IMR-90 (cell line): ENCODE results near the gene MYO5A. TPM values are rescaled to one million over a fixed set of nuclear protein-coding genes. Genes with fewer than 3 reads are reported as not detected.

Source experiments
- ATAC-seq: fragments of 200-7000 bp; cut with Tn5 transposase; 2 replicates; pipeline ENCODE4 v1.9.1; 2020; ENCODE audit warnings: low read depth, mild to moderate bottlenecking, moderate library complexity
- BruUV-seq: library from RNA; stranded (reverse); fragments of 400-500 nt; replicated peaks from 2 replicates; lab custom pipeline; 2021; lab: Mats Ljungman, UMichigan
- CTCF ChIA-PET: fragments of 300-600 bp; formaldehyde crosslinking; extraction: SDS; loops from one replicate; lab custom pipeline; 2021; ENCODE audit warnings: antibody characterized with exemption; lab: Yijun Ruan, JAX
- POLR2A ChIA-PET: fragments of 300-600 bp; sonication (Branson Sonifier 250); formaldehyde crosslinking; loops from one replicate; lab custom pipeline; 2022; ENCODE audit warnings: antibody characterized with exemption; ENCODE audit not compliant: unreplicated experiment; lab: Charles Lee
- DNase-seq: peaks from one replicate; pipeline ENCODE4 v3.0.0; 2013
- H2AFZ ChIP-seq: replicated peaks from 2 replicates; pipeline ENCODE3; 2013; ENCODE audit warnings: low read length, mild to moderate bottlenecking; ENCODE audit not compliant: poor library complexity
- H2AK5ac ChIP-seq: 2 replicates; pipeline ENCODE4 v1.6.1; 2013; ENCODE audit warnings: low read depth, low read length, inconsistent platforms
- H2AK9ac ChIP-seq: replicated peaks from 2 replicates; pipeline ENCODE3; 2013; ENCODE audit warnings: mild to moderate bottlenecking, low read depth, low read length, moderate library complexity; ENCODE audit not compliant: poor library complexity
- H2BK120ac ChIP-seq: 2 replicates; pipeline ENCODE4 v1.6.1; 2013; ENCODE audit warnings: low read depth, low read length, inconsistent platforms
- H2BK15ac ChIP-seq: 3 replicates; pipeline ENCODE4 v1.6.1; 2013; ENCODE audit warnings: low read depth, low read length, inconsistent platforms
- H2BK20ac ChIP-seq: 2 replicates; pipeline ENCODE4 v1.6.1; 2013; ENCODE audit warnings: low read depth, mild to moderate bottlenecking, inconsistent platforms, low read length, moderate library complexity
- H2BK5ac ChIP-seq: 2 replicates; pipeline ENCODE4 v1.6.1; 2013; ENCODE audit warnings: mild to moderate bottlenecking, low read depth, low read length, inconsistent platforms; ENCODE audit not compliant: poor library complexity, severe bottlenecking
- H3K14ac ChIP-seq: replicated peaks from 2 replicates; pipeline ENCODE4 v1.6.1; 2013; ENCODE audit warnings: low read depth, low read length, inconsistent platforms
- H3K18ac ChIP-seq: 2 replicates; pipeline ENCODE4 v1.6.1; 2013; ENCODE audit warnings: low read depth, low read length, control low read depth
- H3K23ac ChIP-seq: 2 replicates; pipeline ENCODE4 v1.6.1; 2013; ENCODE audit warnings: low read depth, low read length, inconsistent platforms
- H3K27ac ChIP-seq: 2 replicates; pipeline ENCODE4 v1.5.1; 2013; ENCODE audit warnings: mild to moderate bottlenecking, control low read depth, low read length; ENCODE audit not compliant: insufficient read depth
- H3K27me3 ChIP-seq: 2 replicates; pipeline ENCODE4 v1.6.1; 2013; ENCODE audit warnings: low read length; ENCODE audit not compliant: control insufficient read depth, insufficient read depth
- H3K36me3 ChIP-seq: 2 replicates; pipeline ENCODE4 v1.6.1; 2013; ENCODE audit warnings: low read length, mixed read lengths; ENCODE audit not compliant: control insufficient read depth, insufficient read depth
- H3K4ac ChIP-seq: 2 replicates; pipeline ENCODE4 v1.6.1; 2013; ENCODE audit warnings: low read depth, low read length, inconsistent platforms
- H3K4me1 ChIP-seq: 2 replicates; pipeline ENCODE4 v1.6.1; 2013; ENCODE audit warnings: low read length, mixed read lengths; ENCODE audit not compliant: control insufficient read depth, insufficient read depth
- H3K4me2 ChIP-seq: 2 replicates; pipeline ENCODE4 v1.6.1; 2013; ENCODE audit warnings: low read depth, mild to moderate bottlenecking, control low read depth, low read length, moderate library complexity
- H3K4me3 ChIP-seq: 2 replicates; pipeline ENCODE4 v1.5.1; 2013; ENCODE audit warnings: low read depth, mild to moderate bottlenecking, control low read depth, low read length, moderate library complexity; ENCODE audit not compliant: insufficient read depth
- H3K56ac ChIP-seq: 2 replicates; pipeline ENCODE4 v1.6.1; 2013; ENCODE audit warnings: low read length, inconsistent platforms; ENCODE audit not compliant: insufficient read depth; ENCODE audit errors: extremely low read depth
- H3K79me1 ChIP-seq, 2 experiments: 2 replicates each; pipeline ENCODE4 v1.6.1; 2013; ENCODE audit warnings: low read length in 2 of 2, inconsistent platforms in 1 of 2, low read depth in 1 of 2
- H3K9ac ChIP-seq: 2 replicates; pipeline ENCODE4 v1.6.1; 2013; ENCODE audit warnings: low read depth, low read length, control low read depth
- H3K9me1 ChIP-seq: 2 replicates; pipeline ENCODE4 v1.6.1; 2013; ENCODE audit warnings: low read length, inconsistent platforms; ENCODE audit not compliant: insufficient read depth
- H3K9me3 ChIP-seq: 2 replicates; pipeline ENCODE4 v1.6.1; 2013; ENCODE audit warnings: low read length; ENCODE audit not compliant: control insufficient read depth, insufficient read depth
- H4K20me1 ChIP-seq: 2 replicates; pipeline ENCODE4 v1.6.1; 2013; ENCODE audit warnings: low read length, inconsistent platforms; ENCODE audit not compliant: insufficient read depth
- H4K5ac ChIP-seq: 2 replicates; pipeline ENCODE4 v1.6.1; 2013; ENCODE audit warnings: mild to moderate bottlenecking, low read depth, low read length, control low read depth
- H4K8ac ChIP-seq, 2 experiments: 2 replicates each; pipeline ENCODE4 v1.6.1; 2013; ENCODE audit warnings: low read depth in 2 of 2, low read length in 2 of 2, control low read depth in 1 of 2, inconsistent platforms in 1 of 2
- H4K91ac ChIP-seq: 2 replicates; pipeline ENCODE4 v1.6.1; 2013; ENCODE audit warnings: low read depth, low read length, inconsistent platforms; ENCODE audit not compliant: insufficient read depth
- BHLHE40 ChIP-seq: fragments of 150-350 bp; IDR thresholded peaks from 2 replicates; pipeline ENCODE4 v1.6.1; 2016; ENCODE audit warnings: mild to moderate bottlenecking, low read depth, low read length
- CEBPB ChIP-seq: IDR thresholded peaks from 2 replicates; pipeline ENCODE4 v1.6.1; 2012; ENCODE audit warnings: low read depth, low read length, improper control_type of control experiment
- CHD1 ChIP-seq: IDR thresholded peaks from 2 replicates; pipeline ENCODE4 v1.6.1; 2012; ENCODE audit warnings: low read depth, low read length, improper control_type of control experiment
- FOS ChIP-seq: fragments of 150-350 bp; IDR thresholded peaks from 2 replicates; pipeline ENCODE4 v1.6.1; 2016; ENCODE audit warnings: low read depth, low read length
- MAFK ChIP-seq: IDR thresholded peaks from 2 replicates; pipeline ENCODE4 v1.6.1; 2012; ENCODE audit warnings: low read depth, low read length, improper control_type of control experiment
- MAZ ChIP-seq: IDR thresholded peaks from 2 replicates; pipeline ENCODE4 v1.6.1; 2012; ENCODE audit warnings: low read depth, mild to moderate bottlenecking, low read length, improper control_type of control experiment, moderate library complexity, borderline replicate concordance
- MXI1 ChIP-seq: IDR thresholded peaks from 2 replicates; pipeline ENCODE4 v1.6.1; 2012; ENCODE audit warnings: low read depth, mild to moderate bottlenecking, low read length, moderate library complexity, borderline replicate concordance
- NFE2L2 ChIP-seq: fragments of 150-350 bp; IDR thresholded peaks from 2 replicates; pipeline ENCODE4 v1.6.1; 2016; ENCODE audit warnings: low read depth, mild to moderate bottlenecking, low read length
- POLR2A ChIP-seq: IDR thresholded peaks from 2 replicates; pipeline ENCODE4 v1.6.1; 2012; ENCODE audit warnings: mild to moderate bottlenecking, low read depth, low read length
- RAD21 ChIP-seq: IDR thresholded peaks from 2 replicates; pipeline ENCODE4 v1.6.1; 2012; ENCODE audit warnings: low read length, improper control_type of control experiment
- RCOR1 ChIP-seq: IDR thresholded peaks from 2 replicates; pipeline ENCODE4 v1.6.1; 2012; ENCODE audit warnings: mild to moderate bottlenecking, low read length, improper control_type of control experiment; ENCODE audit not compliant: insufficient replicate concordance
- RFX5 ChIP-seq: IDR thresholded peaks from 2 replicates; pipeline ENCODE4 v1.8.0; 2012; ENCODE audit warnings: low read depth, mild to moderate bottlenecking, low read length, moderate library complexity
- SMC3 ChIP-seq: fragments of 150-350 bp; IDR thresholded peaks from 2 replicates; pipeline ENCODE4 v1.6.1; 2016; ENCODE audit warnings: low read depth, mild to moderate bottlenecking, antibody characterized with exemption, low read length, moderate library complexity
- whole genome bisulfite sequencing, 2 experiments: methylation state at CpG; one replicate each; pipeline versions ENCODE4 v1.1.5 to v1.1.7; 2013; ENCODE audit warnings: missing lambda C conversion rate in 2 of 2; ENCODE audit not compliant: insufficient read length in 1 of 2; ENCODE audit errors: extremely low coverage in 2 of 2; 5-methylcytosine and 5-hydroxymethylcytosine counted together
- dilution Hi-C: fragments of 300-500 bp; cut with HindIII; formaldehyde crosslinking; loops from one replicate; pipeline ENCODE4 v1.14.3; 2018; ENCODE audit warnings: low sequenced_read_pairs; ENCODE audit not compliant: unreplicated experiment
- in situ Hi-C: fragments of 300-500 bp; cut with MboI; formaldehyde crosslinking; loops from 3 replicates; pipeline ENCODE4 v1.14.3; 2019; ENCODE audit warnings: low sequenced_read_pairs, inconsistent platforms, mixed read lengths
- intact Hi-C: fragments of 100-400 bp; cut with micrococcal nuclease; formaldehyde crosslinking; loops from 2 replicates; pipeline ENCODE4 v1.10.0; 2022
- polyA plus RNA-seq, 3 experiments: library from polyadenylated mRNA; depleted of rRNA; stranded (reverse); fragments of >200 nt; gene quantifications; 2 replicates each; pipeline ENCODE4 v1.2.3, GENCODE V29; 2012; ENCODE audit warnings: low replicate concordance in 1 of 3
- total RNA-seq: library from RNA; depleted of rRNA; stranded (reverse); fragments of >200 nt; gene quantifications from 2 replicates; pipeline ENCODE4 v1.2.3, GENCODE V29; 2012
- TF ChIP-seq, protein P1 (sequence below): fragments of 150-350 bp; IDR thresholded peaks from 2 replicates; pipeline ENCODE4 v1.6.1; 2016; ENCODE audit warnings: low read depth, mild to moderate bottlenecking, low read length, moderate library complexity, borderline replicate concordance
- TF ChIP-seq, protein P2 (sequence below): fragments of 150-350 bp; IDR thresholded peaks from 2 replicates; pipeline ENCODE4 v1.6.1; 2017; ENCODE audit warnings: mild to moderate bottlenecking, antibody characterized with exemption, low read length, low read depth
- TF ChIP-seq, protein P3 (sequence below): conservative IDR thresholded peaks from 2 replicates; pipeline ENCODE4 v1.5.1; 2012; ENCODE audit warnings: mild to moderate bottlenecking, low read depth, low read length, improper control_type of control experiment

MYO5A gene
- total and polyA plus RNA-seq, 2 of the 4 experiments (the other 2 are of a cell fraction): 19.4 to 69.2 TPM

DNA sequence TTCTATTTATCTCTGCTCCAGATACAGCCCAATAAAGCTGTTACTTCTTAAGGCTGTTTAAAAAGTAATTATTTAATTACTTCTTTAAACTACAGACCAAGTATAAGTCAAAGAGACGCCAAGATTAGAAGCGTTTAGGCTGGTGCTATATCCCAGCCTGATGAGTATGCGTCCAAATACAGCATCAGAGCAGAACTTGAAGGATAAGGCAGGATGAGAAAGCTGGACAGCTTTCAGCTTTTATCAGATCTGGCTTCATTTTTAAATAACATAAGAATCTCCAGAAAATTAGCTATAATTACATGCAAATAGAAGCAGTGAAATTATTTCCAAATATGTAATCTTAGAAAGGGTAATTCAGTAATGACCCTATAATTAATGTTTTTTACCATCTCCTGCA, 122.8 kb downstream of the MYO5A start:
- no TSS peak for BruUV-seq

More for the DNA sequence above, 122.8 kb downstream of the MYO5A start:
- no peak for DNase-seq
- TF ChIP-seq, protein P1, sequence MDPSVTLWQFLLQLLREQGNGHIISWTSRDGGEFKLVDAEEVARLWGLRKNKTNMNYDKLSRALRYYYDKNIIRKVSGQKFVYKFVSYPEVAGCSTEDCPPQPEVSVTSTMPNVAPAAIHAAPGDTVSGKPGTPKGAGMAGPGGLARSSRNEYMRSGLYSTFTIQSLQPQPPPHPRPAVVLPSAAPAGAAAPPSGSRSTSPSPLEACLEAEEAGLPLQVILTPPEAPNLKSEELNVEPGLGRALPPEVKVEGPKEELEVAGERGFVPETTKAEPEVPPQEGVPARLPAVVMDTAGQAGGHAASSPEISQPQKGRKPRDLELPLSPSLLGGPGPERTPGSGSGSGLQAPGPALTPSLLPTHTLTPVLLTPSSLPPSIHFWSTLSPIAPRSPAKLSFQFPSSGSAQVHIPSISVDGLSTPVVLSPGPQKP: no peak
- TF ChIP-seq SMC3: no peak
- TF ChIP-seq, protein P2, sequence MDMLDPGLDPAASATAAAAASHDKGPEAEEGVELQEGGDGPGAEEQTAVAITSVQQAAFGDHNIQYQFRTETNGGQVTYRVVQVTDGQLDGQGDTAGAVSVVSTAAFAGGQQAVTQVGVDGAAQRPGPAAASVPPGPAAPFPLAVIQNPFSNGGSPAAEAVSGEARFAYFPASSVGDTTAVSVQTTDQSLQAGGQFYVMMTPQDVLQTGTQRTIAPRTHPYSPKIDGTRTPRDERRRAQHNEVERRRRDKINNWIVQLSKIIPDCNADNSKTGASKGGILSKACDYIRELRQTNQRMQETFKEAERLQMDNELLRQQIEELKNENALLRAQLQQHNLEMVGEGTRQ: no peak
- no peak for TF ChIP-seq RCOR1
- no peak for TF ChIP-seq CHD1
- TF ChIP-seq CEBPB: no peak
- TF ChIP-seq RFX5: no peak
- TF ChIP-seq, protein P3, sequence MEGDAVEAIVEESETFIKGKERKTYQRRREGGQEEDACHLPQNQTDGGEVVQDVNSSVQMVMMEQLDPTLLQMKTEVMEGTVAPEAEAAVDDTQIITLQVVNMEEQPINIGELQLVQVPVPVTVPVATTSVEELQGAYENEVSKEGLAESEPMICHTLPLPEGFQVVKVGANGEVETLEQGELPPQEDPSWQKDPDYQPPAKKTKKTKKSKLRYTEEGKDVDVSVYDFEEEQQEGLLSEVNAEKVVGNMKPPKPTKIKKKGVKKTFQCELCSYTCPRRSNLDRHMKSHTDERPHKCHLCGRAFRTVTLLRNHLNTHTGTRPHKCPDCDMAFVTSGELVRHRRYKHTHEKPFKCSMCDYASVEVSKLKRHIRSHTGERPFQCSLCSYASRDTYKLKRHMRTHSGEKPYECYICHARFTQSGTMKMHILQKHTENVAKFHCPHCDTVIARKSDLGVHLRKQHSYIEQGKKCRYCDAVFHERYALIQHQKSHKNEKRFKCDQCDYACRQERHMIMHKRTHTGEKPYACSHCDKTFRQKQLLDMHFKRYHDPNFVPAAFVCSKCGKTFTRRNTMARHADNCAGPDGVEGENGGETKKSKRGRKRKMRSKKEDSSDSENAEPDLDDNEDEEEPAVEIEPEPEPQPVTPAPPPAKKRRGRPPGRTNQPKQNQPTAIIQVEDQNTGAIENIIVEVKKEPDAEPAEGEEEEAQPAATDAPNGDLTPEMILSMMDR: no peak
- no peak for TF ChIP-seq POLR2A
- no peak for TF ChIP-seq MAZ
- TF ChIP-seq MXI1: no peak
- TF ChIP-seq NFE2L2: no peak
- no peak for TF ChIP-seq RAD21
- TF ChIP-seq FOS: no peak
- no peak for TF ChIP-seq BHLHE40
- TF ChIP-seq MAFK: no peak
- Histone ChIP-seq H3K56ac (no peak overlapping the region), H3K9me3 (no peaks in the 10 kb centered on the region), H3K79me1 (no peaks in the 10 kb centered on the region; a peak in 1 of 4 replicates), H2BK20ac (no peak overlapping the region), H3K4me2 (no peak overlapping the region), H2BK120ac (no peak overlapping the region), H3K4me1 (0 out of 2 replicates have a peak, but pooled peaks cover 1% of the 10 kb centered on the region), H3K9me1 (0 out of 2 replicates have a peak, but pooled peaks cover 2% of the 10 kb centered on the region), H2AFZ (no peak overlapping the region), H2BK5ac (no peak overlapping the region), H3K18ac (no peak overlapping the region), H3K14ac (no peak overlapping the region), H3K9ac (no peak overlapping the region), H4K5ac (no peak overlapping the region), H3K4ac (no peak overlapping the region), H4K8ac (no peak overlapping the region), H3K23ac (no peak overlapping the region), H3K36me3 (peaks cover 3% of the 10 kb centered on the region; the same call in 1 of the 2 replicates), H4K91ac (no peak overlapping the region), H2AK9ac (no peak overlapping the region), H2BK15ac (no peak overlapping the region), H2AK5ac (no peak overlapping the region), H3K27me3 (no peaks in the 10 kb centered on the region), H4K20me1 (no peaks in the 10 kb centered on the region), H3K4me3 (no peak overlapping the region), H3K27ac (no peak overlapping the region)
- CTCF ChIA-PET: interaction anchor here (1.1 kb wide), 1 partner anchor 10 kb away, joined by 3 read pairs; no protein-coding TSS in a partner anchor
- WGBS, 2 experiments: no CpG with 5 or more reads among the region's 3 CpGs
- POLR2A ChIA-PET: no interaction called here
- intact Hi-C loops (loop anchor here (1.0 kb wide), 1 partner anchor 19 kb away; no protein-coding TSS in a partner anchor), dilution Hi-C loops (no loop called here), in situ Hi-C loops (no loop called here)
- ATAC-seq: no peak
